Measurements from ENCODE around the gene SEMA4C.

Gene SEMA4C

DNA sequence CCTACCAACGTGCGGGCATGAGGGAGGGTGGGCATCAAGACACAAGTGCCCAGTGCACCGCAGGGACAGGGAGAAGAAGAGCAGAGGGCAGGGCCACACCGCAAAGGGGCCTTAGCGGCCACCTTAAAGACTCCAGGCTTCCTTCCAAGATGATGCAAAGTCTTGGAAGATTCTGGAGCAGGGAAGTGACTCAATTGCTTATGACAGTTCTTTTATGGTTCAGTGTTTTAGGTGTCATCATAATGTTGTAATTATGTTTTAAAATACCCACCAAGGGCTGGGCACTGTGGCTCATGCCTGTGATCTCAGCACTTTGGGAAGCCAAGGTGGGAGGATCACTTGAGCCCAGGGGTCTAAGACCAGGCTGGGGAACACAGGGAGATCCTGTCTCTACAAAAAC lies 44.5 kb upstream of the SEMA4C start:
- no peak for TF ChIP-seq ZFX (IDR thresholded peaks at IDR 0.05)
- TF ChIP-seq, protein P1, sequence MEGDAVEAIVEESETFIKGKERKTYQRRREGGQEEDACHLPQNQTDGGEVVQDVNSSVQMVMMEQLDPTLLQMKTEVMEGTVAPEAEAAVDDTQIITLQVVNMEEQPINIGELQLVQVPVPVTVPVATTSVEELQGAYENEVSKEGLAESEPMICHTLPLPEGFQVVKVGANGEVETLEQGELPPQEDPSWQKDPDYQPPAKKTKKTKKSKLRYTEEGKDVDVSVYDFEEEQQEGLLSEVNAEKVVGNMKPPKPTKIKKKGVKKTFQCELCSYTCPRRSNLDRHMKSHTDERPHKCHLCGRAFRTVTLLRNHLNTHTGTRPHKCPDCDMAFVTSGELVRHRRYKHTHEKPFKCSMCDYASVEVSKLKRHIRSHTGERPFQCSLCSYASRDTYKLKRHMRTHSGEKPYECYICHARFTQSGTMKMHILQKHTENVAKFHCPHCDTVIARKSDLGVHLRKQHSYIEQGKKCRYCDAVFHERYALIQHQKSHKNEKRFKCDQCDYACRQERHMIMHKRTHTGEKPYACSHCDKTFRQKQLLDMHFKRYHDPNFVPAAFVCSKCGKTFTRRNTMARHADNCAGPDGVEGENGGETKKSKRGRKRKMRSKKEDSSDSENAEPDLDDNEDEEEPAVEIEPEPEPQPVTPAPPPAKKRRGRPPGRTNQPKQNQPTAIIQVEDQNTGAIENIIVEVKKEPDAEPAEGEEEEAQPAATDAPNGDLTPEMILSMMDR (conservative IDR thresholded peaks at IDR 0.05): no peak

DNA sequence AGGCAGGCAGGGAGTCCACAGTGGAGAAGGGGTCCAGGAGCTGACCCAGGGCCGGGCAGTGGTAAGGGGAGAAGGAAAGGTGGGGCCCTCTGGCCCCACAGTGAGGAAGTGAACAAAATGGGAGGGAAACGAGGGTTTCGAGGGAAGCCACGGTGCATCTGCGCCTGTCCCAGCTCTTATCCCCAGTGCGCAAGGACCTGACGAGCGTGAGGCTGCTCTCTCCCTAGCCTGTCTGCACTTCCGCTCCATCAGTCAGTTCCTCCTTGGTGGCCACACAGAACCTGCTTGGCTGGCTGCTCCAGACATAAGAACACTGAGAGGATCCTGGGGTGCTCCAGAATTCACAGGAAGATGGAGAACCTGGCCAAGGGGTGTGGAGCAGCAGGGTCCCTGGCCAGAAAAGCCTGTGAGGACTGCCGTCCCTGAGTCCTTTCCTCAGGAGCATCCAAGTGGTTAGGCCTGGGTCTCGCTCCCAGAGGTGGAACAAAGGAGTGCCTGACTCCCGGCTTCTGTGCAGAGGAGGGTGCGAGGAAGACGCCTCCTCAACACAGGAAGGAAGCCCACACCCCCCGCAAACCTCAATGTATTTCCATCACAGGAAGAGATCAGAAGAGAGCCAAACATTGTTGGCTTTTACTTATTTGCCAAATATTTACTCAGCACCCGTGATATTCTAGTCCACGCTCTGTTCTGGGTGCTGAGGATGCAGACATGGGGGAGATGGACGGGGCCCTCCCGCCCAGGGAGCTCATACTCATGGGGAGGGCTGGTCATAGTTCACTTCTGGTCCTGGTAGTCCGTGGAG lies 43.7 kb upstream of the SEMA4C start:
- H3K27ac ChIP-seq: no peak overlapping the region
- TF ChIP-seq ZFX (IDR thresholded peaks at IDR 0.05): no peak
- TF ChIP-seq, protein P1 (conservative IDR thresholded peaks at IDR 0.05): no peak

More for the DNA sequence above, 44.5 kb upstream of the SEMA4C start:
- no peak overlapping the region for H3K27ac ChIP-seq

GRCh38 chr2:96913117-96913397 lies 43.2 kb upstream of the SEMA4C start:
- no peak overlapping the region for H3K27ac ChIP-seq
- no peak for TF ChIP-seq ZFX (IDR thresholded peaks at IDR 0.05)
- TF ChIP-seq, protein P1 (conservative IDR thresholded peaks at IDR 0.05): no peak

GRCh38 chr2:96912346-96913116 lies 42.7 kb upstream of the SEMA4C start:
- TF ChIP-seq, protein P1 (conservative IDR thresholded peaks at IDR 0.05): no peak
- no peak for TF ChIP-seq ZFX (IDR thresholded peaks at IDR 0.05)
- no peak overlapping the region for H3K27ac ChIP-seq

DNA sequence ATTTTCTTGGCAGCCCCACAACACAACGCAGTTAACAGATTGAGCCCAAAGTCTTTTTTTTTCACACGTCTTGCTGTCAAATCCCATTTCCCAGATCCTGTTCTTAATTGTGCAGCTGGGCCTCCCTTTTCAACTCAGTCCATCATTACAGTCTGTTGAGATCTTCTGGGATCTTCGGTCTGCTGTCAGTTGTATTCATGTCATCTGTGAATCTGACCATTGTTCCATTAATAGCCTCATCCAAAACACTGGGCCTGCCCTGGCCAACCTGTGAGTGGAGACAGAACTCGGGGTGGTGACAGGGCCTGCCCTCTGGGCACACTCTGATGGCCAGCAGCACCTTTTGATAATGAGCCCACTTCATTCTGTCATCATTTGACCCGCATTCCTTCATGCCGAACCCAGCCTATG lies 39.7 kb upstream of the SEMA4C start:
- TF ChIP-seq ZFX (IDR thresholded peaks at IDR 0.05): no peak
- TF ChIP-seq, protein P1 (conservative IDR thresholded peaks at IDR 0.05): no peak
- no peak overlapping the region for H3K27ac ChIP-seq

GRCh38 chr2:96907115-96908041 lies 37.5 kb upstream of the SEMA4C start:
- no peak for TF ChIP-seq ZFX (IDR thresholded peaks at IDR 0.05)
- TF ChIP-seq, protein P1 (conservative IDR thresholded peaks at IDR 0.05): no peak
- H3K27ac ChIP-seq: no peak overlapping the region

Data from C4-2B (cell line).